ENCODE data around the gene DLG2.
A peak's percentile ranks its signal among the peaks of the same experiment; 100 is the strongest.

DLG2 gene

GRCh38 chr11:84829162-84829561 is 798.0 kb downstream of the DLG2 start:
- H4K20me1 ChIP-seq (ENCODE audit: insufficient read depth, low read length), result no peaks in the 10 kb centered on the region
- no peak overlapping the region for H2AFZ ChIP-seq (ENCODE audit: low read depth, low read length)
- H3K9ac ChIP-seq (ENCODE audit: low read length), result no peak overlapping the region
- no peaks in the 10 kb centered on the region for H3K27me3 ChIP-seq (ENCODE audit: low read depth, low read length)
- H3K27ac ChIP-seq (ENCODE audit: low read length), result no peak overlapping the region
- TF ChIP-seq CTCF (IDR thresholded peaks at IDR 0.05; ENCODE audit: low read depth, low read length) (no peak), EZH2phosphoT487 (IDR thresholded peaks at IDR 0.05; ENCODE audit: low read depth) (no peak)
- peaks cover 11% of the 10 kb centered on the region for H3K4me1 ChIP-seq (ENCODE audit: low read length)
- no peaks in the 10 kb centered on the region for H3K79me2 ChIP-seq (ENCODE audit: low read length)
- H3K9me3 ChIP-seq (ENCODE audit: insufficient read depth, low read length), result no peaks in the 10 kb centered on the region
- no peak overlapping the region for H3K4me3 ChIP-seq (ENCODE audit: low read length)
- H3K4me2 ChIP-seq (ENCODE audit: low read length), result no peak overlapping the region
- H3K36me3 ChIP-seq (replicated peaks; ENCODE audit: low read depth, low read length), result no peaks in the 10 kb centered on the region

GRCh38 chr11:84828616-84829015 is 798.5 kb downstream of the DLG2 start:
- no peak for TF ChIP-seq EZH2phosphoT487 (IDR thresholded peaks at IDR 0.05; ENCODE audit: low read depth)
- Histone ChIP-seq H3K4me2 (ENCODE audit: low read length) (no peak overlapping the region), H3K9me3 (ENCODE audit: insufficient read depth, low read length) (no peaks in the 10 kb centered on the region)

GRCh38 chr11:84825106-84825660 is 802.0 kb downstream of the DLG2 start:
- no peaks in the 10 kb centered on the region for H3K36me3 ChIP-seq (replicated peaks; ENCODE audit: low read depth, low read length)
- H2AFZ ChIP-seq (ENCODE audit: low read depth, low read length), result peak overlapping the region; percentile 57
- H3K9me3 ChIP-seq (ENCODE audit: insufficient read depth, low read length), result no peaks in the 10 kb centered on the region
- peak overlapping the region; percentile 35 for H3K4me2 ChIP-seq (ENCODE audit: low read length)
- H3K79me2 ChIP-seq (ENCODE audit: low read length), result no peaks in the 10 kb centered on the region
- H3K9ac ChIP-seq (ENCODE audit: low read length), result no peak overlapping the region
- H3K4me3 ChIP-seq (ENCODE audit: low read length), result no peak overlapping the region
- TF ChIP-seq CTCF (IDR thresholded peaks at IDR 0.05; ENCODE audit: low read depth, low read length) (no peak), EZH2phosphoT487 (IDR thresholded peaks at IDR 0.05; ENCODE audit: low read depth) (no peak)
- H3K4me1 ChIP-seq (ENCODE audit: low read length), result peaks cover 11% of the 10 kb centered on the region
- H4K20me1 ChIP-seq (ENCODE audit: insufficient read depth, low read length), result no peaks in the 10 kb centered on the region
- no peak overlapping the region for H3K27ac ChIP-seq (ENCODE audit: low read length)
- H3K27me3 ChIP-seq (ENCODE audit: low read depth, low read length), result no peaks in the 10 kb centered on the region

More at GRCh38 chr11:84828616-84829015, 798.5 kb downstream of the DLG2 start:
- no peaks in the 10 kb centered on the region for H3K79me2 ChIP-seq (ENCODE audit: low read length)
- H3K36me3 ChIP-seq (replicated peaks; ENCODE audit: low read depth, low read length), result no peaks in the 10 kb centered on the region
- no peaks in the 10 kb centered on the region for H3K27me3 ChIP-seq (ENCODE audit: low read depth, low read length)
- no peak overlapping the region for H3K9ac ChIP-seq (ENCODE audit: low read length)
- peaks cover 11% of the 10 kb centered on the region for H3K4me1 ChIP-seq (ENCODE audit: low read length)
- no peaks in the 10 kb centered on the region for H4K20me1 ChIP-seq (ENCODE audit: insufficient read depth, low read length)
- no peak overlapping the region for H2AFZ ChIP-seq (ENCODE audit: low read depth, low read length)
- H3K4me3 ChIP-seq (ENCODE audit: low read length), result no peak overlapping the region
- H3K27ac ChIP-seq (ENCODE audit: low read length), result no peak overlapping the region

GRCh38 chr11:84824624-84825023 is 802.5 kb downstream of the DLG2 start:
- Histone ChIP-seq H3K36me3 (replicated peaks; ENCODE audit: low read depth, low read length) (no peaks in the 10 kb centered on the region), H3K9me3 (ENCODE audit: insufficient read depth, low read length) (no peaks in the 10 kb centered on the region), H3K27me3 (ENCODE audit: low read depth, low read length) (no peaks in the 10 kb centered on the region), H4K20me1 (ENCODE audit: insufficient read depth, low read length) (no peaks in the 10 kb centered on the region), H3K4me3 (ENCODE audit: low read length) (no peak overlapping the region), H3K79me2 (ENCODE audit: low read length) (no peaks in the 10 kb centered on the region), H3K27ac (ENCODE audit: low read length) (no peak overlapping the region), H3K4me2 (ENCODE audit: low read length) (peak overlapping the region; percentile 35; the same call in 1 of the 2 replicates), H3K9ac (ENCODE audit: low read length) (no peak overlapping the region), H3K4me1 (ENCODE audit: low read length) (peaks cover 11% of the 10 kb centered on the region), H2AFZ (ENCODE audit: low read depth, low read length) (peak overlapping the region; percentile 57; the same call in 1 of the 2 replicates)
- TF ChIP-seq EZH2phosphoT487 (IDR thresholded peaks at IDR 0.05; ENCODE audit: low read depth) (no peak), CTCF (IDR thresholded peaks at IDR 0.05; ENCODE audit: low read depth, low read length) (no peak)
